GM12873 (cell line): ENCODE results near the gene ZDHHC5.

Experiments
- TF ChIP-seq, protein P1 (sequence below): IDR thresholded peaks from 2 replicates; pipeline ENCODE4 v1.5.1; 2012; ENCODE audit warnings: low read depth, mild to moderate bottlenecking, moderate library complexity, low read length, control low read depth; ENCODE audit not compliant: insufficient read depth; ENCODE audit errors: missing control alignments

Gene ZDHHC5

DNA sequence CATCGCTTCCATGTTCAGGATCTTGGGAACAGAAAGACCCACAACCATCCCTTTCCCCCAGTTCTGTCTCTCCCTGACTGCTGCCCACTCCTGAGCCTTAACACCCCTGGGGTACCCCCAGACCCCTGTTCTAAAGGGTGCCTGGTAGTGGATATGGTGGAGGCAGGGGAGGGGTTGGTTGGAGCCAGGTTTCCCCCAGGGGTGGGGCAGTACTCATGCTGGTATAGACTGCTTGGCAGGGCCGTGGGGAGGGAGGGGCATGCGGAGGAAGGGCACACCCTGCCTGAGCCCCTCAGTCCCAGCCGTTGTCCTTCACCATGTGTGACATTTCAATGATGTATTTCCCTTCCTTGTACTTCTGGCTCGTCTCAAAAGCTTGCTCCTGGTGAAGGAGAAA is 22.2 kb upstream of the ZDHHC5 start:
- TF ChIP-seq, protein P1, sequence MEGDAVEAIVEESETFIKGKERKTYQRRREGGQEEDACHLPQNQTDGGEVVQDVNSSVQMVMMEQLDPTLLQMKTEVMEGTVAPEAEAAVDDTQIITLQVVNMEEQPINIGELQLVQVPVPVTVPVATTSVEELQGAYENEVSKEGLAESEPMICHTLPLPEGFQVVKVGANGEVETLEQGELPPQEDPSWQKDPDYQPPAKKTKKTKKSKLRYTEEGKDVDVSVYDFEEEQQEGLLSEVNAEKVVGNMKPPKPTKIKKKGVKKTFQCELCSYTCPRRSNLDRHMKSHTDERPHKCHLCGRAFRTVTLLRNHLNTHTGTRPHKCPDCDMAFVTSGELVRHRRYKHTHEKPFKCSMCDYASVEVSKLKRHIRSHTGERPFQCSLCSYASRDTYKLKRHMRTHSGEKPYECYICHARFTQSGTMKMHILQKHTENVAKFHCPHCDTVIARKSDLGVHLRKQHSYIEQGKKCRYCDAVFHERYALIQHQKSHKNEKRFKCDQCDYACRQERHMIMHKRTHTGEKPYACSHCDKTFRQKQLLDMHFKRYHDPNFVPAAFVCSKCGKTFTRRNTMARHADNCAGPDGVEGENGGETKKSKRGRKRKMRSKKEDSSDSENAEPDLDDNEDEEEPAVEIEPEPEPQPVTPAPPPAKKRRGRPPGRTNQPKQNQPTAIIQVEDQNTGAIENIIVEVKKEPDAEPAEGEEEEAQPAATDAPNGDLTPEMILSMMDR, result no peak

DNA sequence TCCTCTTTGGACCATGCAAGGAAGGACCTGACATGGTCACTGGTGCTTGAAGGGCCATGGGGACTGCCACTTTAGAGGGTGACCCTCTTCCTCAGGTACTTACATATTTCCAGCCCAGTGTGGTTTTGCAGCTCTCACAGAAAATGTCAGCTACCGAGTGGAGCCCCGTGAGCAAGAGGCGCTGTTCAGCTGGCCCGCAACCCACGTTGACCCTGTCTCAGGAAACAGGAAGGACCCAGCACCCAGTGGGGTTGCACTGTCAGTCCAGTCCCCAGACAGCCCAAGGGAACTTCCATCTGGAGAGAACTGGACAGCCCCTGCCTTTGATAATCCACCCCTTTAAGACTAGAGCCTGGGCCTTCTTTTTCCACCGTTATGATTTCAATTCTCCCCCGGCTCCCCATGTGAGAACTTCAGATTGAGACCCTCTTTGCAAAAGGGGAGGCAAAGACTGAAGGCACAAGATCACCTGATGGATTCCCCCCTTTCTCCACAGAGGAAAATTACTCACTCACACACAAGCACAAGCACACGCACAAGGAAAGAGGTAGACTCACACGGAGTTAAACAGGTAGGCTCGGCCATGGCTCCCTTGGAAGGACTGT is 21.6 kb upstream of the ZDHHC5 start:
- TF ChIP-seq, protein P1, result no peak

DNA sequence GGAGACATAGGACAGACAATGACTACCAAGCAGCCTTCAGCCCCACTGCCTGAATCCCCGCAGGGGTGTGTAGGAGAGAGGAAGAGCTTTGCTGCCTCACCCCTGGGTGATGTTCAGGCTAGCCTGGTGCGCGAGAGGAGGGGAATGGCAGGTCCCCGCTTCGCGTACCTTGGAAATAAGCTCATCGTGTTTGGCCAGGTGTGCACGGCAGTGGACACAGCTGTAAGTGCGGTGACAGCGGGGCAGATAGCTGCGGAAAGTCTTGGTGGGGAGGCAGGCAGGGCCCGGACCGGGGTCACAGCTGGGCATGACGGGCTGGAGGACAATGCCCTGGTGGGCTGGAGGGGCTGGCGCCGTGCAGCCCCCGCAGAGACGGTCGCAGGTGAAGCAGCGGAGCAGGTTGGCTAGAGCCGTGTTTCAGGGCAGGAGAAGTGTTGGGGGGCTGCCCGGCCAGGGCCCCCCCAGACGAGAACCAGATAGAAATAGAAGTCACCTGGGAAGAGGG is 21.1 kb upstream of the ZDHHC5 start:
- TF ChIP-seq, protein P1, result no peak

DNA sequence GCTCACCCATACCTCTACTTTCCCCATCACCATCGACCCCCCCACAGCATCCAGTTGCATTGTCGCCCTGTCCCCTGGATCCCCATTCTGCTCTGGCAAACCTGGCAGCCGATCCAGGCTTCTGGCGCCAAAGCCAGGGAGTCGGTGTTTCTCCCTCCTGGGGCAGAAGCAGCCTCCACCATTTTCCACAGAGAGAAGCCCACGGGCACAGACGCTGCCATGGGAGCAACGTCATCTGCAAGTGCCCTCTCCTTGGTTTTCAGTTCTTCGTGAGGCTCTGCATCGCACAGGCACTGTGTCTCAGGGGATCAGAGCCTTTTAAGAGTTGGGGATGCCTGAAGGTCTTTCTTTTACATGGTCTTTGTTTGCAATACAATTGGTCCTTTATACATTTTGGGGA is 20.5 kb upstream of the ZDHHC5 start:
- TF ChIP-seq, protein P1, result no peak

DNA sequence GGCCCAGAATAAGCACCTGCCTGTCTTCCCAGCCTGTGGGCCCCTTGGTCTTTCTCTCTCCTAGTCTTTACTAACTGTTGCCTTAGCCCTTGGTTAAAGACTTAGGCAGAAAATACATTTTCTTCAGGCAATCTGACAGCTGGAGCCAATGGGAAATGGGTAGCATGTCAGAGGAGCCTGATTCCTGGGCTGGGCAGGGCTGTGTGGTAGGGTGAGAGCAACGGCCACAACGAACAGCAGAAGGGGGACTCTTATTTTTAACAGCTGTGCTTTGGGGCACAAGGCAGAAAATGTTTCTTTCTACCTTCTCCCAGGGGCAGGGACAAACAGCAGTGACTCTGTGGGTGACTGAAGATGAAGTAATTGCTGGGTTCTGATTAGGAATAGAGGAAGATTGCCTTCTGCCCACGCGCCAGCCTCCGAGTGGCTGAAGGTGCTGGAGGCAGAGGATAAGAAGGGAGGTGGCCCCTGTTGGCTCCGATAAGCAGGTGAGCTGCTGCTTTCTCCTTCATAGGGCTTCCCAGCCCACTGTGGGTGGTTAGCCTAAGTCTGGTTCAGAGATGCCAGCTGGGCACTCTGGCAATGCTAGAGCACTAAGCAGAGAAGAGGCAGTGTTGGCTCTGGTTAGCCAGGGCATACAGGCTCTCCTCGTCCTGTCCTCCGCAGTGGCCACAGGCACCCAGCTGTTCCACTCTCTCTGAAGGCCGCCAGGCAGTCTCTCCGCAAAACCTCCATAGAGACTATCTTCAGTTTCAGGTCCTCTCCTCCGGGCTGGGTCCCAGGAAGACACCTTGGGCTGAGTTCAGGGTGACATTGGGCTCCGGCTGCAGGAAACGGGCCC is 19.7 kb upstream of the ZDHHC5 start:
- TF ChIP-seq, protein P1, result no peak

DNA sequence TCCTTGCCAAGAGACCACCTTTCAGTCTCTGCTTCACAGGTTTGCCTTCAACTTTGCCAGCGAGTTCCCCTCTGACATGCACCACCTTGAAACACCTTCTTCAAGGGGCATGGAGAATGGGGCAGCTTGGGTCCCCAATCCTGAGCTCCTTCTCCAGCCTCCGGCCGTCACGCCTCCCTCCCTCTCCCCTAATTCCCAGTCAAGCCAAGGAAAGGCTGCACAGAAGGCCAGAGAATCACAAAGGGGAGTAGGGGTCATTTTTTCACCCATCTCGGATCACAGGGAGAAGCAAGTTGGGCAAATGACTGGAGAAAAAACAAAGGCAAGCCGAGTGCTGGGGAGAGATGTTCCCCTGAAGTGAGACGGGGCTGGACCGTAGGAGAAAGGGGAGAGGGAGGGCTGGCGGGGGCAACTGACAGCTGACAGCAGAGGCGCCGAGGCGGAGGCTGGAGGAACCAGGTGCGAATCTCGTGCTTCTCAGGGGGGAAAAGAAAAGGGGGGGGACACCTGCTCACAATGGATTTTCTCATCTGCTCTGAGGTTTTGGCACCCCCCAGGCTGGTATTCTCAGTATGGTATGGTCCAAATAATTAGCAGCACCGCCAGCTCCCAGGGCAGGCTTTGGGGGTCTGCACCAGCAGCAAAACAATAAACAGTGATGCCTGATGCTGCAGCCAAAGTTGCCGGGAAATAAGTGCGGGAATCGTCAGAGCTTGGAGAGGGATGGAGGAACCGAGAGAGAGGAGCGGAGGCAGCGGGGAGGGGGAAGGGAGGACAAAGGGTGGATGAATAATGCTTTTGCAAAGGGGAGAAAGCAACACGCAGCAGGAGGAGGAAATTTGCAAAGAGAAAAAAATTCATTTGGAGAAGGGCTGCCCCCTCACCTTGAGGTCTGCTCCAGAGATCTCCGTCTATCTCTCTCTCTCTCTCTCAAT is 18.8 kb upstream of the ZDHHC5 start:
- TF ChIP-seq, protein P1, result no peak
